ENCODE data around the gene ADM2.

The ADM2 gene

GRCh38 chr22:50445071-50445879 lies 36.1 kb upstream of the ADM2 start:
- DNase-seq (ENCODE audit: low read depth in 2 of 2): no peak

- no peak for DNase-seq (ENCODE audit: low read depth in 2 of 2)
Measured at GRCh38 chr22:50445880-50446707, 35.2 kb upstream of the ADM2 start.

- DNase-seq (ENCODE audit: low read depth in 2 of 2): no peak
Measured at GRCh38 chr22:50446708-50447575, 34.4 kb upstream of the ADM2 start.

GRCh38 chr22:50447576-50448551 lies 33.5 kb upstream of the ADM2 start:
- DNase-seq (ENCODE audit: low read depth in 2 of 2): no peak

GRCh38 chr22:50452649-50453048 lies 28.7 kb upstream of the ADM2 start:
- no peak for DNase-seq (ENCODE audit: low read depth in 2 of 2)

GRCh38 chr22:50454556-50455075 lies 26.7 kb upstream of the ADM2 start:
- DNase-seq (ENCODE audit: low read depth in 2 of 2): no peak

- no peak for DNase-seq (ENCODE audit: low read depth in 2 of 2)
Measured at GRCh38 chr22:50455201-50455600, 26.1 kb upstream of the ADM2 start.

GRCh38 chr22:50456026-50456425 lies 25.3 kb upstream of the ADM2 start:
- DNase-seq (ENCODE audit: low read depth in 2 of 2): no peak

- no peak for DNase-seq (ENCODE audit: low read depth in 2 of 2)
Measured at GRCh38 chr22:50456466-50457234, 24.7 kb upstream of the ADM2 start.

- DNase-seq (ENCODE audit: low read depth in 2 of 2): no peak
Measured at GRCh38 chr22:50459016-50459415, 22.3 kb upstream of the ADM2 start.

- no peak for DNase-seq (ENCODE audit: low read depth in 2 of 2)
Measured at GRCh38 chr22:50459496-50460140, 21.7 kb upstream of the ADM2 start.

- DNase-seq (ENCODE audit: low read depth in 2 of 2): no peak
Measured at GRCh38 chr22:50460938-50461337, 20.4 kb upstream of the ADM2 start.

GRCh38 chr22:50461536-50461935 lies 19.8 kb upstream of the ADM2 start:
- DNase-seq (ENCODE audit: low read depth in 2 of 2): no peak

- DNase-seq (ENCODE audit: low read depth in 2 of 2): no peak
Measured at GRCh38 chr22:50461979-50462540, 19.3 kb upstream of the ADM2 start.

- no peak for DNase-seq (ENCODE audit: low read depth in 2 of 2)
Measured at GRCh38 chr22:50463188-50463900, 18.0 kb upstream of the ADM2 start.

- no peak for DNase-seq (ENCODE audit: low read depth in 2 of 2)
Measured at GRCh38 chr22:50464451-50464850, 16.9 kb upstream of the ADM2 start.

- no peak for DNase-seq (ENCODE audit: low read depth in 2 of 2)
Measured at GRCh38 chr22:50465066-50465930, 16.0 kb upstream of the ADM2 start.

Data from fibroblast of skin of left biceps (primary cell).